Spleen (tissue), 11 donors: ENCODE measurements around the gene ADAMTS20. TPM values are rescaled to one million over a fixed set of nuclear protein-coding genes. Genes with fewer than 3 reads are reported as not detected.

Experiments used
- DNase-seq: peaks from one replicate; pipeline ENCODE4 v3.0.0-alpha.2; 2020
- H3K27ac ChIP-seq, 8 donors: fragments of 200-600 bp; sonication (generic) in 7 of 8; 1 replicate in 4 of 8; 2 replicates in 4 of 8; pipeline versions ENCODE4 v1.5.0 to v1.8.0; 2016 to 2021; ENCODE audit warnings: inconsistent platforms in 4 of 8, mild to moderate bottlenecking in 4 of 8, moderate library complexity in 1 of 8
- H3K27me3 ChIP-seq, 7 donors: fragments of 200-600 bp; sonication (generic) in 6 of 7; replicated peaks in 1 of 7; 1 replicate in 4 of 7; 2 replicates in 3 of 7; pipeline versions ENCODE4 v1.5.0 to v1.8.0; 2016 to 2021; ENCODE audit warnings: inconsistent platforms in 3 of 7, mild to moderate bottlenecking in 1 of 7
- H3K36me3 ChIP-seq, 6 donors: fragments of 200-600 bp; sonication (generic) in 5 of 6; 1 replicate in 4 of 6; 2 replicates in 2 of 6; pipeline versions ENCODE4 v1.5.0 to v1.8.0; 2016 to 2021; ENCODE audit warnings: inconsistent platforms in 2 of 6
- H3K4me1 ChIP-seq, 6 donors: fragments of 200-600 bp; sonication (generic) in 5 of 6; 1 replicate in 3 of 6; 2 replicates in 3 of 6; pipeline versions ENCODE4 v1.5.0 to v1.8.0; 2016 to 2021; ENCODE audit warnings: inconsistent platforms in 3 of 6
- H3K4me3 ChIP-seq, 8 donors: fragments of 200-600 bp; sonication (generic) in 7 of 8; 1 replicate in 4 of 8; 2 replicates in 4 of 8; pipeline versions ENCODE4 v1.5.0 to v1.8.0; 2016 to 2021; ENCODE audit warnings: inconsistent platforms in 4 of 8, mild to moderate bottlenecking in 4 of 8, moderate library complexity in 2 of 8
- H3K9me3 ChIP-seq, 8 donors: fragments of 200-600 bp; sonication (generic) in 7 of 8; 1 replicate in 4 of 8; 2 replicates in 4 of 8; pipeline versions ENCODE4 v1.5.0 to v1.8.0; 2016 to 2021; ENCODE audit warnings: inconsistent platforms in 4 of 8
- POLR2A ChIP-seq, 3 donors: fragments of 450-650 bp; IDR thresholded peaks; one replicate each; pipeline ENCODE4 v1.5.1; 2017; ENCODE audit warnings: antibody characterized with exemption in 3 of 3, mild to moderate bottlenecking in 1 of 3
- POLR2AphosphoS5 ChIP-seq, 3 donors: sonication (generic); formaldehyde crosslinking; IDR thresholded peaks; one replicate each; pipeline ENCODE4 v1.5.1; 2017; ENCODE audit warnings: antibody characterized with exemption in 3 of 3
- WGBS, 5 donors: extraction: QIAGEN DNeasy Blood & Tissue Kit in 3 of 5; methylation state at CpG; one replicate each; pipeline versions ENCODE4 v1.1.5 to v1.1.7; 2013 to 2018; 5-methylcytosine and 5-hydroxymethylcytosine counted together
- intact Hi-C: fragments of 100-400 bp; cut with DNase I; formaldehyde crosslinking; loops from one replicate; pipeline ENCODE4 v1.15.0; 2023; ENCODE audit warnings: low total_unique reads
- polyA plus RNA-seq, 3 donors: library from polyadenylated mRNA; stranded (reverse); fragments of 200-250 nt; gene quantifications; one replicate each; pipeline ENCODE4 v1.2.1, GENCODE V29; 2013
- total RNA-seq, 7 donors: library from RNA; depleted of rRNA in 3 of 7; stranded (reverse); fragments of >200 nt in 3 of 7; fragmentation: NEBNext Ultra II Directional in 4 of 7; extraction: Animal tissue kit (Norgen Biotek cat#: 25700) in 4 of 7; gene quantifications; one replicate each; pipeline versions ENCODE4 v1.1.0 to v1.2.1, GENCODE V29; 2016 to 2021
- TF ChIP-seq, protein P1 (sequence below), 11 experiments: fragments of 200-600 bp in 7 of 11; fragments of 450-650 bp in 4 of 11; sonication (generic) in 4 of 11; IDR thresholded peaks in 8 of 11; conservative IDR thresholded peaks in 3 of 11; 1 replicate in 7 of 11; 2 replicates in 4 of 11; pipeline versions ENCODE4 v1.4.0 to v1.8.0; 2016 to 2021; ENCODE audit warnings: antibody characterized with exemption in 11 of 11, inconsistent platforms in 4 of 11, mild to moderate bottlenecking in 1 of 11
- donor health status: healthy with polysubstance abuse.
- donor health status: DM: no; HTN: no; CAD: no; lungs with moderate emphysema.
- donor health status: DM: no; HTN: no; CAD: no.
- donor health status: Bipolar disorder and iron deficiency.
- donor health status: healthy.
- donor health status: DM: no; HTN: no; CAD: no.
- donor health status: DM: yes; HTN: yes; CAD: no.

Gene ADAMTS20
- total and polyA plus RNA-seq, 10 donors = not detected

DNA sequence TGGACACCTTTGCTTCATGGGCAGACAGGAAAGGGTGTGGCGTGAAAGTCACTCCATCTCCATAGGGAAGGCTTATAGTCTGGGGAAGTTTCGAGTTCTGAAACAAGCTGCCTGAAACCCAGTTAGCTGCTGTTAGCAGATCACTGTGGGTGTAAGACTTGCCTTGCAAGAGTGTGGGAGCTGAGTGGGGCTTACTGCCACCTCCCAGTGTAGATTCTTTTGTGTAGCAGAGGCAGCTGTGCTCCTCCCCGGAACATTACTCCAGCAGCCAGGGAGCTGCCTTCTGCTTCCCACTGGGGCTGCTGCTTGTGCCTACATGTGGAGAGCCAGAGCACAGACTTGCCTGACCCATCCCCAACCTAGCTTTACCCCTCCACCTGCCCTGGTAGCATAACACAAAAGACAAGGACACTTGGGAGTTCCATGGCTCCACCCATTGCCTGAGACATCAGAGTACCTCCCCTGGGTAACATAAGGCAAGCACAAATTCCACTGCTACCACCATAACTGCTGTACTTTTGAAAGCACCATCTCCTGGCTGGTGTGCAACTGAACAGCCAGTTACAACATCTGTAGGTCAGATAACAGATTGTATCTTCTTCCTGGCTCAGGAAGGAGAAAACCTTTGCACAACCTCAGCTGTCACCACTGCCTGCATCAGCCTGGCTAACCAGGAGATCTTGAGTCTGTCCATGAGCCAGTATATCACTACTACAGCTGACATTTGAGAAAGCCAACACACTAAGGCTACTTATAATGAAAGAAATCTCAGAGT is 69.5 kb downstream of the ADAMTS20 start:
- no peak overlapping the region for H3K4me3 ChIP-seq
- no peak for DNase-seq
- no peaks in the 10 kb centered on the region for H3K36me3 ChIP-seq
- H3K4me1 ChIP-seq = no peaks in the 10 kb centered on the region
- no peak overlapping the region for H3K27ac ChIP-seq
- peaks cover 0 to 19% (median 6%) of the 10 kb centered on the region in 8 donors for H3K9me3 ChIP-seq
- TF ChIP-seq POLR2AphosphoS5 (IDR thresholded peaks at IDR 0.05) (no peak), POLR2A (IDR thresholded peaks at IDR 0.05) (no peak)
- TF ChIP-seq, protein P1, sequence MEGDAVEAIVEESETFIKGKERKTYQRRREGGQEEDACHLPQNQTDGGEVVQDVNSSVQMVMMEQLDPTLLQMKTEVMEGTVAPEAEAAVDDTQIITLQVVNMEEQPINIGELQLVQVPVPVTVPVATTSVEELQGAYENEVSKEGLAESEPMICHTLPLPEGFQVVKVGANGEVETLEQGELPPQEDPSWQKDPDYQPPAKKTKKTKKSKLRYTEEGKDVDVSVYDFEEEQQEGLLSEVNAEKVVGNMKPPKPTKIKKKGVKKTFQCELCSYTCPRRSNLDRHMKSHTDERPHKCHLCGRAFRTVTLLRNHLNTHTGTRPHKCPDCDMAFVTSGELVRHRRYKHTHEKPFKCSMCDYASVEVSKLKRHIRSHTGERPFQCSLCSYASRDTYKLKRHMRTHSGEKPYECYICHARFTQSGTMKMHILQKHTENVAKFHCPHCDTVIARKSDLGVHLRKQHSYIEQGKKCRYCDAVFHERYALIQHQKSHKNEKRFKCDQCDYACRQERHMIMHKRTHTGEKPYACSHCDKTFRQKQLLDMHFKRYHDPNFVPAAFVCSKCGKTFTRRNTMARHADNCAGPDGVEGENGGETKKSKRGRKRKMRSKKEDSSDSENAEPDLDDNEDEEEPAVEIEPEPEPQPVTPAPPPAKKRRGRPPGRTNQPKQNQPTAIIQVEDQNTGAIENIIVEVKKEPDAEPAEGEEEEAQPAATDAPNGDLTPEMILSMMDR (IDR thresholded peaks at IDR 0.05 in 8 of 11, conservative IDR thresholded peaks at IDR 0.05 in 3 of 11) = no peak
- intact Hi-C loops = no loop called here
- H3K27me3 ChIP-seq = no peaks in the 10 kb centered on the region
- 83 to 96% (median 86%) methylated on average over 2 to 3 of the region's 3 CpGs for WGBS, 5 donors

DNA sequence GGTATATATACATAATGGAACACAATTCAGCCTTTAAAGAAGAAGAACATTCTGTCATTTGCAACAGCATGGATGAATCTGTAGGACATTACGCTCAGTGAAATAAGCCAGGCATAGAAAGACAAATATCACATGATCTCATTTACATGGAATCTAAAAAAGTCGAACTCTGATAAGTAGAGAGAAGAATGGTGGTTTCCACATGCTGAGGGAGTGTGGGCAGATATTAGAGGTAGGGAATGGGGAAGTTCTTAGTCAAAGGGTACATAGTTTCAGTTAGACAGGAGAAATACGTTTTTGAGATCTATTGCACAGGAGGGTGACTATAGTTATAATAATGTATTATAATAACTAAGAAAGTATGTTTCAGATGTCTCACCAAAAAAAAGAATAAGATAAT is 71.4 kb downstream of the ADAMTS20 start:
- intact Hi-C loops = no loop called here
- Histone ChIP-seq H3K27ac (no peak overlapping the region), H3K27me3 (no peaks in the 10 kb centered on the region), H3K9me3 (peaks cover 0 to 12% (median under 1%) of the 10 kb centered on the region in 8 donors), H3K36me3 (no peaks in the 10 kb centered on the region), H3K4me3 (no peak overlapping the region), H3K4me1 (no peaks in the 10 kb centered on the region)
- 71 to 80% (median 76%) methylated on average over 3 of the region's 3 CpGs for WGBS, 5 donors
- TF ChIP-seq, protein P1 (IDR thresholded peaks at IDR 0.05 in 8 of 11, conservative IDR thresholded peaks at IDR 0.05 in 3 of 11) = no peak
- TF ChIP-seq POLR2AphosphoS5 (IDR thresholded peaks at IDR 0.05) = no peak
- no peak for TF ChIP-seq POLR2A (IDR thresholded peaks at IDR 0.05)
- no peak for DNase-seq

DNA sequence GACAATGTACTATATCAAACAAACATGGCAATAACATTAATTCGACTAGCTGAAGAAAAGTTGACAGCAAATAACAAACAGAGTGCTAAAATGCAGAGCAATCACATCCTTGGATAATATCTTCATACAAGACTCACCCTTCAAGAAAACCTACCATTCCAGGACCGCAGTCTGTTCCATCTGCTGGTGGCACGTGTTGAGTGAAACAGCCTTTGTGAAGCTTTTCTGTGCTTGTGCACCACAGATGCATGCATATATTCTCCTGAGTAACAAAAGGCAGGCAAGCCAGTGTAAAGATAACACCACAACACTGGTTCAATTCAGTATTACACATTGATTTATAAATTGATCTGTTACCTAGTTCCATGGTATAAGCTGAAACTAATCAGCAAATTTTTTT is 89.3 kb downstream of the ADAMTS20 start:
- Histone ChIP-seq H3K9me3 (peaks cover 0 to 5% (median 0%) of the 10 kb centered on the region in 8 donors), H3K4me3 (no peak overlapping the region), H3K36me3 (no peaks in the 10 kb centered on the region), H3K27me3 (no peaks in the 10 kb centered on the region), H3K27ac (no peak overlapping the region), H3K4me1 (no peaks in the 10 kb centered on the region)
- intact Hi-C loops = no loop called here
- DNase-seq = no peak
- no peak for TF ChIP-seq POLR2AphosphoS5 (IDR thresholded peaks at IDR 0.05)
- TF ChIP-seq, protein P1 (IDR thresholded peaks at IDR 0.05 in 8 of 11, conservative IDR thresholded peaks at IDR 0.05 in 3 of 11) = no peak
- no peak for TF ChIP-seq POLR2A (IDR thresholded peaks at IDR 0.05)
- WGBS, 5 donors = 70 to 88% (median 83%) methylated on average over 3 of the region's 3 CpGs

DNA sequence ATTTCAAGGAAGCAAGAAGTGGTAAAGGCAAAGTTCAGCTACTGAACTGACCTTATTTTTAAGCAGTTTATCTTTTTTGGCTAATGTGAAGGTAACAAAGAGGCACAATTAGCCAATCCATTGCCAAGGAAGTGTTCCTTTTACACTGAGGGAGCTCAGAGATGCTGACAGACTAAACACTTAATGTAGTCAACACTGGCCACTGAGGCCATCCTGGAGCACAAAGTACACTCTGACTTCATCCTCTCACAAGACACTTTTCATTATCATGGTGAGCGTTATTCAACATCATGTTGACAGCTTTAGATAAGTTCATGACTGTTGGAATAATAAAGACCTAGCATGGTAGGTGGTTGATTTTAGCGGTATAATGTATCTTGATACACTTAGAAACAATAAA is 89.9 kb downstream of the ADAMTS20 start:
- WGBS, 5 donors = 73 to 87% (median 82%) methylated on average over 2 of the region's 2 CpGs

More for the DNA sequence above, 89.9 kb downstream of the ADAMTS20 start:
- DNase-seq = no peak
- H3K4me1 ChIP-seq = no peaks in the 10 kb centered on the region
- no peak for TF ChIP-seq POLR2AphosphoS5 (IDR thresholded peaks at IDR 0.05)
- TF ChIP-seq, protein P1 (IDR thresholded peaks at IDR 0.05 in 8 of 11, conservative IDR thresholded peaks at IDR 0.05 in 3 of 11) = no peak
- intact Hi-C loops = no loop called here
- peaks cover 0 to 6% (median 0%) of the 10 kb centered on the region in 8 donors for H3K9me3 ChIP-seq
- H3K27me3 ChIP-seq = no peaks in the 10 kb centered on the region
- H3K4me3 ChIP-seq = no peak overlapping the region
- no peaks in the 10 kb centered on the region for H3K36me3 ChIP-seq
- no peak overlapping the region for H3K27ac ChIP-seq
